GM23338 (cell line): Measurements from ENCODE around the gene OTUB1. TPM values are rescaled to one million over a fixed set of nuclear protein-coding genes. Genes with fewer than 3 reads are reported as not detected.

Experiments
- ATAC-seq: fragments of 200-7000 bp; cut with Tn5 transposase; 3 replicates; pipeline ENCODE4 v1.9.1; 2020
- DNase-seq: peaks from one replicate; pipeline ENCODE4 v3.0.0-alpha.2; 2015; ENCODE audit warnings: low spot score
- H2AFZ ChIP-seq: fragments of 200-600 bp; sonication (generic); 2 replicates; pipeline ENCODE4 v1.8.0; 2016; ENCODE audit warnings: antibody characterized with exemption, mild to moderate bottlenecking, moderate library complexity
- H3F3A ChIP-seq: fragments of 200-600 bp; sonication (generic); replicated peaks from 2 replicates; pipeline ENCODE4 v1.8.0; 2017; ENCODE audit warnings: antibody characterized with exemption, mixed run types, low read depth
- H3K27ac ChIP-seq: fragments of 200-600 bp; sonication (generic); 2 replicates; pipeline ENCODE4 v1.6.1; 2016; ENCODE audit warnings: low read depth
- H3K27me3 ChIP-seq: fragments of 200-600 bp; sonication (generic); 2 replicates; pipeline ENCODE4 v1.8.0; 2016; ENCODE audit warnings: mild to moderate bottlenecking, mixed run types, moderate library complexity; ENCODE audit not compliant: insufficient read depth
- H3K36me3 ChIP-seq: fragments of 200-600 bp; sonication (generic); 2 replicates; pipeline ENCODE4 v1.8.0; 2016; ENCODE audit warnings: mild to moderate bottlenecking; ENCODE audit not compliant: insufficient read depth
- H3K4me1 ChIP-seq: fragments of 200-600 bp; sonication (generic); 2 replicates; pipeline ENCODE4 v1.8.0; 2016; ENCODE audit warnings: mild to moderate bottlenecking, moderate library complexity; ENCODE audit not compliant: insufficient read depth
- H3K4me2 ChIP-seq: fragments of 200-600 bp; sonication (generic); 2 replicates; pipeline ENCODE4 v1.7.1; 2017; ENCODE audit warnings: mixed run types
- H3K4me3 ChIP-seq: fragments of 200-600 bp; sonication (generic); 2 replicates; pipeline ENCODE4 v1.6.1; 2016; ENCODE audit warnings: mixed run types
- H3K79me2 ChIP-seq: fragments of 200-600 bp; sonication (generic); replicated peaks from 2 replicates; pipeline ENCODE4 v1.8.0; 2017; ENCODE audit warnings: mild to moderate bottlenecking; ENCODE audit not compliant: insufficient read depth
- H3K9me2 ChIP-seq: fragments of 200-600 bp; sonication (generic); 2 replicates; pipeline ENCODE4 v1.8.0; 2017; ENCODE audit not compliant: insufficient read depth
- H4K20me1 ChIP-seq: fragments of 200-600 bp; sonication (generic); replicated peaks from 2 replicates; pipeline ENCODE4 v1.8.0; 2017; ENCODE audit warnings: mild to moderate bottlenecking; ENCODE audit not compliant: insufficient read depth
- H3K27ac Mint-ChIP-seq: 2 replicates; pipeline ENCODE4 v1.8.0; 2020; ENCODE audit warnings: inconsistent platforms, mild to moderate bottlenecking, moderate library complexity, mixed read lengths
- H3K27me3 Mint-ChIP-seq: 3 replicates; pipeline ENCODE4 v1.8.0; 2022; ENCODE audit warnings: low read depth, mild to moderate bottlenecking, moderate library complexity, mixed read lengths, inconsistent platforms; ENCODE audit not compliant: insufficient read depth, poor library complexity
- H3K36me3 Mint-ChIP-seq: 3 replicates; pipeline ENCODE4 v1.8.0; 2021; ENCODE audit warnings: low read depth, mild to moderate bottlenecking, inconsistent platforms, moderate library complexity, mixed read lengths
- H3K4me1 Mint-ChIP-seq: 3 replicates; pipeline ENCODE4 v1.8.0; 2020; ENCODE audit warnings: mild to moderate bottlenecking, inconsistent platforms, mixed read lengths
- H3K4me3 Mint-ChIP-seq: 3 replicates; pipeline ENCODE4 v1.8.0; 2021; ENCODE audit warnings: moderate library complexity, mild to moderate bottlenecking, inconsistent platforms, mixed read lengths
- H3K9me3 Mint-ChIP-seq: 3 replicates; pipeline ENCODE4 v1.8.0; 2020; ENCODE audit warnings: moderate library complexity, mild to moderate bottlenecking, inconsistent platforms, mixed read lengths
- ETS1 ChIP-seq: IDR thresholded peaks from 2 replicates; pipeline ENCODE4 v1.6.1; 2016; ENCODE audit warnings: antibody characterized with exemption
- EZH2phosphoT487 ChIP-seq: fragments of 200-600 bp; sonication (generic); IDR thresholded peaks from one replicate; pipeline ENCODE4 v1.8.1; 2018; ENCODE audit warnings: antibody characterized with exemption; ENCODE audit not compliant: unreplicated experiment
- JUNB ChIP-seq: IDR thresholded peaks from one replicate; pipeline ENCODE4 v1.6.1; 2016; ENCODE audit warnings: antibody characterized with exemption; ENCODE audit not compliant: unreplicated experiment
- NANOG ChIP-seq: IDR thresholded peaks from 2 replicates; pipeline ENCODE4 v1.6.1; 2016; ENCODE audit warnings: antibody characterized with exemption, borderline replicate concordance
- POLR2AphosphoS5 ChIP-seq: IDR thresholded peaks from 2 replicates; pipeline ENCODE4 v1.6.1; 2016; ENCODE audit warnings: antibody characterized with exemption, low read depth
- REST ChIP-seq: IDR thresholded peaks from one replicate; pipeline ENCODE4 v1.6.1; 2018; ENCODE audit warnings: antibody characterized with exemption; ENCODE audit not compliant: unreplicated experiment
- ZNF331 ChIP-seq: fragments of 250-450 bp; sonication (Bioruptor Pico); IDR thresholded peaks from 2 replicates; pipeline ENCODE4 v1.5.0; 2020; ENCODE audit warnings: low read depth, mild to moderate bottlenecking, moderate library complexity
- polyA plus RNA-seq: library from polyadenylated mRNA; unstranded; fragments of >200 nt; fragmentation: Nextera tagmentation; extraction: Ambion mirVana; gene quantifications from 2 replicates; pipeline ENCODE4 v1.2.1, GENCODE V29; 2016
- total RNA-seq: library from RNA; depleted of rRNA; stranded (reverse); fragments of >200 nt; shearing (Covaris generic); gene quantifications from 2 replicates; pipeline ENCODE4 v1.2.3, GENCODE V29; 2014

The OTUB1 gene
- total and polyA plus RNA-seq, 2 experiments from 2014 or later = 122 to 207 TPM

GRCh38 chr11:64025205-64025604, 39.0 kb downstream of the OTUB1 start:
- H2AFZ ChIP-seq = no peak overlapping the region
- H3K4me1 ChIP-seq = peaks cover 75% of the 10 kb centered on the region
- H3K9me3 Mint-ChIP-seq = no peaks in the 10 kb centered on the region; the same call in 2 of the 3 replicates
- H3K36me3 ChIP-seq = no peaks in the 10 kb centered on the region
- H3K36me3 Mint-ChIP-seq = peaks cover 4% of the 10 kb centered on the region; the same call in 1 of the 3 replicates
- H3F3A ChIP-seq = peaks cover 25% of the 10 kb centered on the region
- TF ChIP-seq REST = no peak
- no peak for TF ChIP-seq EZH2phosphoT487
- peak; percentile 23; the same call in 1 of the 2 replicates for TF ChIP-seq POLR2AphosphoS5
- TF ChIP-seq JUNB = no peak
- TF ChIP-seq NANOG = 0 out of 2 replicates have a peak, but pooled peaks have one; percentile 12
- peak; percentile 84 for TF ChIP-seq ETS1
- TF ChIP-seq ZNF331 (CRISPR knock-in tag) = no peak
- ATAC-seq (peak; percentile 59), DNase-seq (peak; percentile 93)
- peak overlapping the region; percentile 31; the same call in 1 of the 2 replicates for H3K4me3 ChIP-seq
- H3K4me3 Mint-ChIP-seq = peak overlapping the region; percentile 20; the same call in 2 of the 3 replicates
- H3K79me2 ChIP-seq = no peaks in the 10 kb centered on the region
- peak overlapping the region; percentile 42 for H3K4me2 ChIP-seq
- no peaks in the 10 kb centered on the region for H4K20me1 ChIP-seq
- no peaks in the 10 kb centered on the region for H3K9me2 ChIP-seq
- H3K4me1 Mint-ChIP-seq = peaks cover 75% of the 10 kb centered on the region
- H3K27ac Mint-ChIP-seq = peak overlapping the region; percentile 86
- H3K27ac ChIP-seq = peak overlapping the region; percentile 79
- peaks cover 62% of the 10 kb centered on the region for H3K27me3 Mint-ChIP-seq
- peaks cover 20% of the 10 kb centered on the region for H3K27me3 ChIP-seq

- Histone ChIP-seq H3K9me2 (no peaks in the 10 kb centered on the region), H3K4me1 (peaks cover 62% of the 10 kb centered on the region), H3K27ac (no peak overlapping the region), H4K20me1 (no peaks in the 10 kb centered on the region; the same call in 1 of the 2 replicates), H2AFZ (no peak overlapping the region), H3K36me3 (no peaks in the 10 kb centered on the region), H3K79me2 (no peaks in the 10 kb centered on the region), H3K4me3 (no peak overlapping the region), H3K4me2 (peak overlapping the region; percentile 42; the same call in 1 of the 2 replicates), H3K27me3 (peaks cover 30% of the 10 kb centered on the region), H3F3A (peaks cover 25% of the 10 kb centered on the region)
- ATAC-seq (no peak), DNase-seq (no peak)
- H3K4me1 Mint-ChIP-seq = peaks cover 66% of the 10 kb centered on the region
- peaks cover 4% of the 10 kb centered on the region; the same call in 1 of the 3 replicates for H3K36me3 Mint-ChIP-seq
- H3K9me3 Mint-ChIP-seq = no peaks in the 10 kb centered on the region; the same call in 2 of the 3 replicates
- H3K27ac Mint-ChIP-seq = no peak overlapping the region
- peak overlapping the region; percentile 16; the same call in 1 of the 3 replicates for H3K4me3 Mint-ChIP-seq
- TF ChIP-seq NANOG = no peak
- peaks cover 68% of the 10 kb centered on the region for H3K27me3 Mint-ChIP-seq
Measured at GRCh38 chr11:64026575-64027205, 40.5 kb downstream of the OTUB1 start.
